Suppressor macrophage (primary cell): ENCODE results near the gene CNTN5.

Experiments
- DNase-seq, 4 experiments: peaks; one replicate each; pipeline ENCODE4 v3.0.0-alpha.2; 2020 to 2022

CNTN5 gene

GRCh38 chr11:99171330-99171729 lies 150.6 kb downstream of the CNTN5 start:
- no peak for DNase-seq

GRCh38 chr11:99176430-99176829 lies 155.7 kb downstream of the CNTN5 start:
- peak in 3 of 4 experiments; percentile 3 to 43 (median 9) for DNase-seq

DNA sequence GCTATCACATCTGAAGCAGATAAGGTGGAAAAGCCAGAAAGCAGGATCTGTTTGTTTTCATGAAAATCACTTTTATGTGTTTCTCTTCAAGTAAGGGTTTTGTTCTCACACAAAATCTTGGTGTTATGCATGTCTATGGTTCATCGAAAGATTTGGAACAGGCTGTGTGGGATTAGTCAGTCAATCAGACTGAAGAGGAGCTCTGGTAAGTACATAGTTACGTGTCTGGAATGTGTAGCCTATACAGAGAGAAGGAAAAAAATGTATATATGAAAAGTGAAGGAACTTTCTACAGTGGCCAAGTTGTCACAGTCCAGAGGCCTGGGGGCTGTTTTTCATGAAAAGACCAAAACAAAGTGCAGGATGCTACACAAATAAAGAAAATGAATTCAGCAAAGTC lies 156.7 kb downstream of the CNTN5 start:
- DNase-seq, result no peak

DNA sequence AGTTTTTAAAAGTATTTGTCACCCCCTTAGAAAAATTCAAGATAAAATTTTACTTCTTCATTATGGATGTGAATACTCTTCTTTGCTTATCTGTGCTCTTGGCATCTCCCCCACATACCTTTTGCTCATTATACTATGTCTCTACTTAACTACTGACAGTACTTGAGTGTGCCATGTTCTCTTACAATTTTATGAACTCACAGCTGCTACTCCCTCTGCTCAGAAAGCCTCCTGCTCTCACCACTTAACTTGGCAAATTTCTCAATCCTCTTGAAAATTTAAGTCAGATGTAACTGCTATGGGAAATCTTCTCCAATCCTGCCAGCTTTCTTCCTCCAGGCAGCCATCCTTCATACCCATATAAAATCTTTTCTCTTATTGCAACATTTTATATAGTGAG lies 163.4 kb downstream of the CNTN5 start:
- DNase-seq, result no peak

GRCh38 chr11:99188221-99188620 lies 167.5 kb downstream of the CNTN5 start:
- DNase-seq, result no peak

DNA sequence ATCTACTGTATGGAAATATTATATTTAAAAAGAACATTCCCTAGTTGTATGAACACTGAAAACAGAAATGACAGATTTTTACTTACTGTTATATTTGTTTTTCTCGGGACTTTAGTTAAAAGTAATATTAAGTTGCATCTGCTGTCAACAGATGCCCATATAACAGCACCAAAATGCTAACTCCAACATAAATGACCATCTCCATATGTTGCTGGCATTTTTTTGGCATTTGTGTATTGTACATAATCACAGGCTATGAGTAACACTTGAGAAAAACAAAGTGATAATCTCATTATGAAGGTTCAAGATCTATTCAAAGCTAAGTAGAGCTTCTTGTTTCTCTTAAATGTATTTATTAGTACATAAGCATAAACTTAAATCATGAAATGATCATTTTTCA lies 172.0 kb downstream of the CNTN5 start:
- DNase-seq, result no peak

DNA sequence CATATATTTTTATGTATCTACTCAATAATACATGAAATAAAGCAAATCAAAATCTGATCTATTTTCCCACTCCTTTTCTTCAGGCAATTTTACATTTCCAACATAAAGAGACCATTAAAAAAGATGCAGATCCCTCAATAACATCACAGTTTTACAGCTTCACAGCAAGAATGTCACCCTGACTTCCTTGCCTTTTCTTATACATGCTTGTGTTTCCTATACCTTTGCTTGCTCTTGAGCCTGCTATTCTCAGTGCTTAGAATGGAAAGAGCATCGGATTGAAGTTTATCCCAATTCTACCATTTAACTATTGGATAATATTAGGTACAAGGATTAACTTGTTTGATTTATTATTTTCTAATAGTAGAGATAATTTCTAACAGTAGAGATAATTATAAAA lies 176.7 kb downstream of the CNTN5 start:
- DNase-seq, result no peak

- no peak for DNase-seq
Measured at GRCh38 chr11:99198215-99198614, 177.5 kb downstream of the CNTN5 start.

DNA sequence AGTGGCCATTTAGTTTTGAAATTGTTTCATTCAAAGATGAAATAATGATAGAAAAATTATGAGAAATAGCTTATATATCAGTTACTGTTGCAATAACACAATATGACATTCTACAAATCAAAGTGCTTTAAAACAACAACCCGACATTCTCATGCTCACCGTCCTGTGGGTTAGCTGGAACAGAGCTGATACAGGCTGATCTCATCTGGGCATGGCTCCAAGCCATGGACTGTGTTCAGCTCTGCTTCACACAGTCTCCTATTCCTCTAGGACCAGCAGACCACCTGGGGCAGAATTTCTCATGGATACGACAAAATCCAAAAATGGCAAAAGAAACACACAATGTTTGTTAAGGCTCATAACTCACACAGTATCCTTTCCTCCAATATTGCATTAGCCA lies 178.6 kb downstream of the CNTN5 start:
- no peak for DNase-seq

- no peak for DNase-seq
Measured at GRCh38 chr11:99200720-99201119, 180.0 kb downstream of the CNTN5 start.

GRCh38 chr11:99208813-99209212 lies 188.1 kb downstream of the CNTN5 start:
- no peak for DNase-seq

GRCh38 chr11:99229544-99229943 lies 208.8 kb downstream of the CNTN5 start:
- no peak for DNase-seq

GRCh38 chr11:99234534-99234933 lies 213.8 kb downstream of the CNTN5 start:
- DNase-seq, result no peak

- DNase-seq, result no peak
Measured at GRCh38 chr11:99238401-99238800, 217.7 kb downstream of the CNTN5 start.

DNA sequence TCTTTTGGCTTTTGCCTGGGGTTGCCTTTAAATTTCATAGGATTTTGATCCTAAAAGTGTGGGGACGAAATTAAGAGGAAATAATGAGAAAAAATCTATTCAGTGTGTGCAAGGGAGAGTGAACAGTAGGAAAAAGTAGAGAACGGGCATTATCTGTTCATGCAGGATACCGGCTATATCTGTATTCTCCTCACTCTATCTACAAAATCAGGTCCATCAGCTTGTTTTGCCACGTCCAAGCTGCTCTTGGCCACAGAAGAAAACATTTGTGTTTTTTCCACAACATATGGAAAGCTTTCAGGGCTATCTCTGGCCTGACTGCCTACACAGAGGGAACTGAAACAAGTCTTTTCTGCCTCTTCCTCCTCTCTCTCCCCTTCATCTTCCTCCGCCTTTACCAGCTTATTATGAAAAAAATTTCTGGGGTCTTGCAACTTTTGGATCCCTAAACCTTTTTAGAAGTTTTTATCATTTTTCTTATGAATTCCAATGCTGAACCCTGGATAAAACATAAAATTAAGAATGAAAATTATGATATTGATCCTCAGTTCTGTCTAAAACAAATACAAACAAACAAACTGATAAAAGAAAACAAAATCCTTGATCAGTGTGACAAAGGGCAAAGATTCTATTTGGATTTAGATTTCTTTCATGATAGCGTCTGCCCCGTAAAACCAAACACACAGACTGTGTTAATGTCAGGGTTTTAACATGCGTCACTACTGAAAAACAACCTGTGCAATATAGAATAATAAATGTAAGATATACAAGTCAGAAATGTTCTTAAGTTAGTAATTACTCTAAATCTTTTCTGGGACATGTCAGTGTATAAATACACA lies 219.7 kb downstream of the CNTN5 start:
- no peak for DNase-seq

DNA sequence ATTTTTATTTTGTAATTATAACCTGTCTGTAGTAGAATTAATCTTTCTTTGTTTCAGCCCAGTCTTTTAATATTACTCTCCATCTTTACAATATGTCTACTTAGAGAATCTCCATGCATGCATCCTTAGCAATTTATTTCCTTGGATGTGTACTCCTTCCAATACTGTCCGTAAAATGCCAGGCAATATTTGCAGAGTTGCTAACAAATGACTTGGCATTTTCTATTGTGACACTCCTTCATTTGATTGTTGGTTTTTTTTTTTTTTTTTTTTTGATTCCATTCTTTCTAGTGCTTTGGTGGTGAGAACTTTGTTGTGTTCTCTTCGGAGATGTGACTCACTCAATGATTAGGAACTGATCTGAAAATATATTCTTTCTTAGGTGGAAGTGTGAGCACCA lies 220.3 kb downstream of the CNTN5 start:
- no peak for DNase-seq

DNA sequence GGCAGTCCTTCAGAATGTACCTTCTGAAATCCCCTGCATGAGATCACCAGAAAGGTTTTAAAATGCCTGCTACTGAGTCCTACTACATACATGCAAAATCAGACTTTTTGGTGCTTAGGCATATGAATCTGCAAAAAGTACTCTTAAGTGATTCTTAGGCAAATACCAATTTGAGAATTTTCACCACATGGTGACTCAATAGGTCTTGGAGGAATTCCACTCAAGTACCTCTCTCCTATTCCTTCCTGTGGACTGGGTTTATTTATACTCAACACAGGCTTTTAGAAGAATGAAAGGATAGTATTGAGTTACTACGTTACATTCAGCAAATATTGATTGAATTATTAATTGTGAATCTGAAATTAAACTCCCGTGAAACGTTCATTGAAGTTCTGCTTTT lies 223.9 kb downstream of the CNTN5 start:
- no peak for DNase-seq

DNA sequence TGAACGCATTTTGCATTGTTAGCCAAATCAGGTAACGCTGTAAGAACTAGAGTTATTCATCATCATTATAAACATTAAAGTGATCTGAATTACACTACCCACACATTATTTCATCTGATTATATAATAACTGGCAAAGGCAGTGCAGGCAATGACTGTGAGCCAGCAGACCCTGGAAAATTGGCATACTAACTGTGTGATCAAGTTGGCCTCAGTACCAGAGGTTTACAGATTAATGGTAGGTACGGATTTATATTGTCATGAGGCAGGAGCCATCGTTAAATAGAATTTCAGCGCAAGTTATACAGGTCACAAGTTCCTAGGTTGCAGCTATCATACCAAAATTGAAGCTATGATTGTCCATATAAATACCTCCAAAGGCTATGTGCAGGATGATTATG lies 225.4 kb downstream of the CNTN5 start:
- no peak for DNase-seq

DNA sequence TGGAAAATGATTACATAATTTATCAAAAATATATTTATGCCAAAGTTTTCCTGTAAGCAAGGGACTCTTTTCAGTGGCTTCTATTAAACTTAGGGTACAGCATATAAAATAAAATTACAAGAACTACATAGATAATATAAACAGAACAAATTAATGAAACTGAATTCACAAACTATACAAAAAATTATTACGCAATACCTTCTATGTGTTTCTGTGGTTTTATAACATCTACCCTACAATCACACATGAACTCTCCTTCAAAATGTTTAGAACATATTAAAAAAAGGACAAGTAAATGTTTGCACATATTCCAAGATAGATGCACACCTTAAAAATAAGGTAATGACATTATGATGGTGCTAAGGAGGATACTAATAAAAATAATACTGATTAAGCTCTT lies 235.9 kb downstream of the CNTN5 start:
- no peak for DNase-seq

DNA sequence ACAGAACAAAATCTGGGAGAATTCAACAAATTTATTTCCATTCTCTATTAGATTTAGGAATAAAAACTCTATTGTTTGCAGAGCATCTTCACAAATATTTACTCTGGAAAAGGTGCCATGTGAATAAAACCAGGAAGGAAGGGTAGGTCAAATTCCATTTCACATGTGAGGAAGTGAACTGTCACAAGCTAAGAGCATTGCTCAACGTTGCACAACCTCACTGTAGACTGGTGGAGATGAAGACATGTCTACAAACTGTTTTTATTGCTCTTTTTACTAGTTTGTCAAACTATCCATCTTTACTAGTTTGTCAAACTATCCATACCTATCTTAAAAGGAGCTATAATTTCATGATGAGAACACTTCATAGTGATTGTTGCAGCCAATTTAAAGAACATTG lies 236.4 kb downstream of the CNTN5 start:
- DNase-seq, result peak in 2 of 4 experiments; percentile 6 to 10

- no peak for DNase-seq
Measured at GRCh38 chr11:99260696-99261095, 239.9 kb downstream of the CNTN5 start.

- no peak for DNase-seq
Measured at GRCh38 chr11:99268886-99269285, 248.1 kb downstream of the CNTN5 start.

DNA sequence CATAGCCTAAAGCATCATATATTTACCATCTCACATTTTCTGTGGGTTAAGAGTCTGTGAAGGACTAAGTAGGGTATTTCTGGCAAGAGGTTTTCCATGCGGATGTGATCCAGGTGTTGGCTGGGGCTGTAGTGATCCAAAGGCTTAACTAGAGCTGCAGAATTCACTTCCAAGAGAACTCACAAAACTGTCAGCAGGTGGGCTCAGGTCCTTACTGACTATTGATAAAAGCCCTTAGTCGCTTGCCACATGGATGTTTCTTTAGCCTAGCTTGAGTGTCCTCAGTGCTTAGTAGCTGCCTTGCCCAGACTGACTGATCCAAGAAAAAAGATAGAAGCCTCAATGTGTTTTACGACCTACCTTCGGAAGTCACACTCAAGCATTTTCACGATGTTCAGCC lies 250.8 kb downstream of the CNTN5 start:
- DNase-seq, result no peak

GRCh38 chr11:99275521-99275920 lies 254.8 kb downstream of the CNTN5 start:
- no peak for DNase-seq

GRCh38 chr11:99277281-99277680 lies 256.5 kb downstream of the CNTN5 start:
- no peak for DNase-seq
